HEK293 (cell line): ENCODE results near the gene RBPJ.
"Not testable (repeated sequence)": the region's sequence is repeated elsewhere in the genome, so short reads cannot be mapped to it uniquely, and the experiment has no call there.

ENCODE experiments used
- CTCF ChIA-PET: fragments of 350-600 bp; formaldehyde crosslinking; extraction: SDS; loops from one replicate; lab custom pipeline; 2021; ENCODE audit warnings: antibody characterized with exemption; lab: Yijun Ruan, JAX
- POLR2A ChIA-PET: fragments of 300-600 bp; formaldehyde crosslinking; extraction: SDS; loops from one replicate; lab custom pipeline; 2020; ENCODE audit warnings: antibody characterized with exemption, inconsistent platforms; lab: Yijun Ruan, JAX
- H3K27ac ChIP-seq: fragments of 200-500 bp; sonication (Bioruptor generic); 2 replicates; pipeline ENCODE4 v1.5.1; 2014; ENCODE audit warnings: low read depth, low read length, control low read depth, inconsistent platforms; ENCODE audit errors: extremely low read depth
- H3K36me3 ChIP-seq, 2 experiments: fragments of 200-500 bp in 1 of 2; sonication (Bioruptor generic) in 1 of 2; 1 replicate in 1 of 2; 2 replicates in 1 of 2; pipeline ENCODE4 v1.5.1; 2014 to 2017; ENCODE audit warnings: inconsistent platforms in 2 of 2, low read length in 2 of 2; ENCODE audit not compliant: control insufficient read depth in 2 of 2, insufficient read depth in 1 of 2
- H3K4me1 ChIP-seq: fragments of 200-500 bp; sonication (Bioruptor generic); 2 replicates; pipeline ENCODE4 v1.5.1; 2014; ENCODE audit warnings: mild to moderate bottlenecking, low read length, inconsistent platforms; ENCODE audit not compliant: control insufficient read depth, insufficient read depth
- H3K4me3 ChIP-seq: 2 replicates; pipeline ENCODE4 v1.5.1; 2011; ENCODE audit warnings: low read depth, mild to moderate bottlenecking, control low read depth, low read length, moderate library complexity
- H3K9me3 ChIP-seq: fragments of 200-500 bp; sonication (Bioruptor generic); 2 replicates; pipeline ENCODE4 v1.5.1; 2014; ENCODE audit warnings: low read depth, low read length, inconsistent platforms; ENCODE audit not compliant: control insufficient read depth, insufficient read depth
- ELK4 ChIP-seq: IDR thresholded peaks from 2 replicates; pipeline ENCODE4 v1.6.1; 2011; ENCODE audit warnings: mild to moderate bottlenecking, low read depth, low read length, borderline replicate concordance
- GLIS1 ChIP-seq: fragments of 450-650 bp; formaldehyde crosslinking; IDR thresholded peaks from 2 replicates; pipeline ENCODE4 v1.5.1; 2016; ENCODE audit warnings: missing biosample characterization, missing genetic modification characterization
- KLF10 ChIP-seq: fragments of 450-650 bp; IDR thresholded peaks from 2 replicates; pipeline ENCODE4 v1.5.1; 2018; ENCODE audit warnings: missing biosample characterization, mild to moderate bottlenecking, missing genetic modification characterization
- PRDM10 ChIP-seq: fragments of 450-650 bp; formaldehyde crosslinking; IDR thresholded peaks from 2 replicates; pipeline ENCODE4 v1.5.1; 2016; ENCODE audit warnings: missing biosample characterization, missing genetic modification characterization
- REPIN1 ChIP-seq: fragments of 450-650 bp; formaldehyde crosslinking; IDR thresholded peaks from 2 replicates; pipeline ENCODE4 v1.5.1; 2017; ENCODE audit warnings: missing biosample characterization, missing genetic modification characterization, low read depth
- SCRT1 ChIP-seq: fragments of 450-650 bp; formaldehyde crosslinking; IDR thresholded peaks from 2 replicates; pipeline ENCODE4 v1.5.1; 2016; ENCODE audit warnings: missing biosample characterization, missing genetic modification characterization, borderline replicate concordance
- YY2 ChIP-seq: fragments of 450-650 bp; formaldehyde crosslinking; IDR thresholded peaks from 2 replicates; pipeline ENCODE4 v1.5.1; 2016; ENCODE audit warnings: missing biosample characterization, missing genetic modification characterization
- ZBTB17 ChIP-seq: fragments of 450-650 bp; formaldehyde crosslinking; IDR thresholded peaks from 2 replicates; pipeline ENCODE4 v1.5.1; 2016; ENCODE audit warnings: missing biosample characterization, missing genetic modification characterization
- ZBTB48 ChIP-seq: fragments of 450-650 bp; formaldehyde crosslinking; IDR thresholded peaks from 2 replicates; pipeline ENCODE4 v1.5.1; 2016; ENCODE audit warnings: missing biosample characterization, missing genetic modification characterization
- ZNF157 ChIP-seq: fragments of 450-650 bp; formaldehyde crosslinking; IDR thresholded peaks from 2 replicates; pipeline ENCODE4 v1.5.1; 2016; ENCODE audit warnings: missing biosample characterization, missing genetic modification characterization
- ZNF174 ChIP-seq: fragments of 450-650 bp; formaldehyde crosslinking; IDR thresholded peaks from 2 replicates; pipeline ENCODE4 v1.5.0; 2017; ENCODE audit warnings: missing biosample characterization, mild to moderate bottlenecking, missing genetic modification characterization
- ZNF175 ChIP-seq: fragments of 450-650 bp; formaldehyde crosslinking; IDR thresholded peaks from 2 replicates; pipeline ENCODE4 v1.5.1; 2016; ENCODE audit warnings: missing biosample characterization, missing genetic modification characterization
- ZNF248 ChIP-seq: fragments of 450-650 bp; formaldehyde crosslinking; IDR thresholded peaks from 2 replicates; pipeline ENCODE4 v1.5.1; 2017; ENCODE audit warnings: missing biosample characterization, missing genetic modification characterization
- ZNF324 ChIP-seq: fragments of 450-650 bp; formaldehyde crosslinking; IDR thresholded peaks from 2 replicates; pipeline ENCODE4 v1.5.1; 2016; ENCODE audit warnings: missing biosample characterization, missing genetic modification characterization
- ZNF473 ChIP-seq: fragments of 450-650 bp; formaldehyde crosslinking; IDR thresholded peaks from 2 replicates; pipeline ENCODE4 v1.5.1; 2017; ENCODE audit warnings: missing biosample characterization, missing genetic modification characterization
- ZNF488 ChIP-seq: fragments of 450-650 bp; formaldehyde crosslinking; IDR thresholded peaks from 2 replicates; pipeline ENCODE4 v1.5.1; 2016; ENCODE audit warnings: missing biosample characterization, missing genetic modification characterization
- ZNF501 ChIP-seq: fragments of 450-650 bp; formaldehyde crosslinking; IDR thresholded peaks from 2 replicates; pipeline ENCODE4 v1.5.1; 2016; ENCODE audit warnings: missing biosample characterization, missing genetic modification characterization
- ZNF555 ChIP-seq: fragments of 450-650 bp; formaldehyde crosslinking; conservative IDR thresholded peaks from 2 replicates; pipeline ENCODE4 v1.5.1; 2017; ENCODE audit warnings: missing biosample characterization, mild to moderate bottlenecking, missing genetic modification characterization, inconsistent platforms
- ZNF624 ChIP-seq: fragments of 450-650 bp; formaldehyde crosslinking; IDR thresholded peaks from 2 replicates; pipeline ENCODE4 v1.5.1; 2017; ENCODE audit warnings: missing biosample characterization, missing genetic modification characterization
- ZNF626 ChIP-seq: fragments of 450-650 bp; sonication (Bioruptor Pico); formaldehyde crosslinking; IDR thresholded peaks from 2 replicates; pipeline ENCODE4 v1.5.1; 2018; ENCODE audit warnings: missing biosample characterization, missing genetic modification characterization, inconsistent platforms
- ZNF660 ChIP-seq: fragments of 450-650 bp; IDR thresholded peaks from 2 replicates; pipeline ENCODE4 v1.5.1; 2018; ENCODE audit warnings: missing biosample characterization, mild to moderate bottlenecking, missing genetic modification characterization
- ZNF747 ChIP-seq: fragments of 450-650 bp; formaldehyde crosslinking; IDR thresholded peaks from 2 replicates; pipeline ENCODE4 v1.5.1; 2016; ENCODE audit warnings: missing biosample characterization, missing genetic modification characterization
- ZNF768 ChIP-seq: fragments of 450-650 bp; formaldehyde crosslinking; IDR thresholded peaks from 2 replicates; pipeline ENCODE4 v1.5.1; 2018; ENCODE audit warnings: missing biosample characterization, mild to moderate bottlenecking, missing genetic modification characterization
- ZNF776 ChIP-seq: fragments of 450-650 bp; formaldehyde crosslinking; IDR thresholded peaks from 2 replicates; pipeline ENCODE4 v1.5.0; 2017; ENCODE audit warnings: missing biosample characterization, missing genetic modification characterization, borderline replicate concordance
- ZNF785 ChIP-seq: fragments of 450-650 bp; formaldehyde crosslinking; IDR thresholded peaks from 2 replicates; pipeline ENCODE4 v1.5.1; 2016; ENCODE audit warnings: missing biosample characterization, missing genetic modification characterization
- ZNF792 ChIP-seq: fragments of 450-650 bp; formaldehyde crosslinking; IDR thresholded peaks from 2 replicates; pipeline ENCODE4 v1.5.1; 2016; ENCODE audit warnings: missing biosample characterization, missing genetic modification characterization
- ZNF830 ChIP-seq: fragments of 450-650 bp; IDR thresholded peaks from 2 replicates; pipeline ENCODE4 v1.5.0; 2018; ENCODE audit warnings: missing biosample characterization, missing genetic modification characterization, low read depth, mild to moderate bottlenecking, moderate library complexity

Gene RBPJ

GRCh38 chr4:26397086-26397485 lies 76.3 kb downstream of the RBPJ start (continued):
- TF ChIP-seq ZNF555 (tag by site-specific recombination): no peak
- no peak for TF ChIP-seq PRDM10
- no peak for TF ChIP-seq ZNF792 (tag by site-specific recombination)
- no peak for TF ChIP-seq REPIN1 (tag by site-specific recombination)
- no peak for TF ChIP-seq ZNF785 (tag by site-specific recombination)
- no peak for TF ChIP-seq ZNF324 (tag by site-specific recombination)
- TF ChIP-seq ZNF174 (tag by site-specific recombination): no peak
- TF ChIP-seq SCRT1 (tag by site-specific recombination): no peak
- no peak for TF ChIP-seq ZNF501
- TF ChIP-seq YY2 (tag by site-specific recombination): no peak

GRCh38 chr4:26400132-26400531 lies 79.3 kb downstream of the RBPJ start:
- no peak overlapping the region for H3K4me3 ChIP-seq
- no peaks in the 10 kb centered on the region for H3K9me3 ChIP-seq
- H3K36me3 ChIP-seq: peaks cover 0 to 3% of the 10 kb centered on the region in 2 experiments; a peak in 1 of 3 replicates
- POLR2A ChIA-PET: no interaction called here
- H3K27ac ChIP-seq: no peak overlapping the region
- no peaks in the 10 kb centered on the region for H3K4me1 ChIP-seq
- CTCF ChIA-PET: interaction anchor here (1.0 to 1.1 kb wide), 2 partner anchors 11 to 70 kb away, joined by 3 read pairs; no protein-coding TSS in a partner anchor
- TF ChIP-seq ZNF248 (tag by site-specific recombination) (no peak), ZNF776 (no peak), KLF10 (tag by site-specific recombination) (no peak), ZNF175 (tag by site-specific recombination) (no peak), ZNF157 (tag by site-specific recombination) (no peak), ZBTB48 (no peak), ZNF747 (tag by site-specific recombination) (no peak), ZNF488 (tag by site-specific recombination) (no peak), ZNF830 (tag by site-specific recombination) (no peak), GLIS1 (tag by site-specific recombination) (no peak), ELK4 (no peak), ZNF473 (tag by site-specific recombination) (no peak), ZNF768 (no peak), ZNF624 (no peak), ZBTB17 (no peak), ZNF626 (tag by site-specific recombination) (no peak), ZNF660 (no peak)

GRCh38 chr4:26402017-26402416 lies 81.2 kb downstream of the RBPJ start:
- H3K36me3 ChIP-seq: peaks cover 0 to 14% of the 10 kb centered on the region in 2 experiments; a peak in 1 of 3 replicates
- POLR2A ChIA-PET, H3K27ac ChIP-seq, H3K9me3 ChIP-seq, CTCF ChIA-PET, H3K4me1 ChIP-seq, H3K4me3 ChIP-seq: not testable (repeated sequence)
